H1 (cell line): Measurements from ENCODE around the gene MBP. TPM values are rescaled to one million over a fixed set of nuclear protein-coding genes. Genes with fewer than 3 reads are reported as not detected.

Source experiments
- CTCF ChIA-PET: fragments of 300-600 bp; sonication (Branson Sonifier 250); formaldehyde crosslinking; loops from one replicate; lab custom pipeline; 2021; ENCODE audit not compliant: partially characterized antibody; lab: Charles Lee
- POLR2A ChIA-PET: fragments of 300-600 bp; sonication (Branson Sonifier 250); formaldehyde crosslinking; loops from one replicate; lab custom pipeline; 2021; ENCODE audit warnings: inconsistent platforms; ENCODE audit not compliant: partially characterized antibody; lab: Charles Lee
- DNase-seq, 2 experiments: peaks; one replicate each; pipeline versions ENCODE4 v3.0.0 to v3.0.0-alpha.2; 2010 to 2022; ENCODE audit warnings: low spot score in 2 of 2, low read depth in 1 of 2, mixed read lengths in 1 of 2
- FAIRE-seq: peaks from 2 replicates; lab custom pipeline; 2011; peaks lifted over from hg19 to GRCh38; lab: Jason Lieb, UNC
- H2AFZ ChIP-seq: 2 replicates; pipeline ENCODE4 v1.8.1; 2012; ENCODE audit warnings: low read length, inconsistent platforms
- H2AK5ac ChIP-seq: 2 replicates; pipeline ENCODE4 v1.6.1; 2013; ENCODE audit warnings: low read depth, low read length
- H2BK120ac ChIP-seq: replicated peaks from 2 replicates; pipeline ENCODE3; 2013; ENCODE audit warnings: low read depth, low read length, inconsistent platforms
- H2BK12ac ChIP-seq: 2 replicates; pipeline ENCODE4 v1.6.1; 2013; ENCODE audit warnings: low read depth, low read length
- H2BK15ac ChIP-seq: 2 replicates; pipeline ENCODE4 v1.6.1; 2013; ENCODE audit warnings: low read length
- H2BK20ac ChIP-seq: 2 replicates; pipeline ENCODE4 v1.6.1; 2013; ENCODE audit warnings: low read length
- H2BK5ac ChIP-seq: 2 replicates; pipeline ENCODE4 v1.6.1; 2013; ENCODE audit warnings: low read depth, low read length
- H3K14ac ChIP-seq: 2 replicates; pipeline ENCODE4 v1.6.1; 2013; ENCODE audit warnings: inconsistent platforms; ENCODE audit not compliant: insufficient read length
- H3K18ac ChIP-seq: 2 replicates; pipeline ENCODE4 v1.6.1; 2013; ENCODE audit warnings: low read length; ENCODE audit errors: extremely low read depth
- H3K23ac ChIP-seq: 2 replicates; pipeline ENCODE4 v1.6.1; 2013; ENCODE audit warnings: inconsistent platforms; ENCODE audit not compliant: insufficient read length
- H3K23me2 ChIP-seq: 2 replicates; pipeline ENCODE4 v1.6.1; 2013; ENCODE audit warnings: low read depth, low read length
- H3K27ac ChIP-seq: 2 replicates; pipeline ENCODE4 v1.6.1; 2011; ENCODE audit warnings: low read depth, low read length, inconsistent platforms
- H3K27me3 ChIP-seq, 4 experiments: replicated peaks in 1 of 4; 1 replicate in 1 of 4; 2 replicates in 3 of 4; pipeline versions ENCODE4 v1.6.1 to v1.8.1; 2011 to 2013; ENCODE audit warnings: low read length in 3 of 4, mild to moderate bottlenecking in 3 of 4, inconsistent platforms in 2 of 4, mixed read lengths in 2 of 4, moderate library complexity in 1 of 4; ENCODE audit not compliant: control insufficient read depth in 3 of 4, insufficient read depth in 3 of 4; ENCODE audit errors: extremely low read depth in 1 of 4
- H3K36me3 ChIP-seq, 4 experiments: 2 replicates each; pipeline versions ENCODE4 v1.6.1 to v1.8.1; 2011 to 2013; ENCODE audit warnings: mild to moderate bottlenecking in 4 of 4, low read length in 3 of 4, moderate library complexity in 2 of 4, control low read depth in 1 of 4, inconsistent platforms in 1 of 4; ENCODE audit not compliant: insufficient read depth in 4 of 4, control insufficient read depth in 2 of 4
- H3K4ac ChIP-seq: replicated peaks from 2 replicates; pipeline ENCODE3; 2013; ENCODE audit warnings: low read length, low read depth, mixed read lengths, inconsistent platforms; ENCODE audit not compliant: insufficient read length
- H3K4me1 ChIP-seq, 4 experiments: replicated peaks in 1 of 4; 1 replicate in 1 of 4; 2 replicates in 3 of 4; pipeline versions ENCODE4 v1.6.1 to v1.8.1; 2011 to 2013; ENCODE audit warnings: low read length in 3 of 4, inconsistent platforms in 2 of 4, mixed read lengths in 1 of 4; ENCODE audit not compliant: insufficient read depth in 4 of 4, control insufficient read depth in 3 of 4
- H3K4me2 ChIP-seq, 2 experiments: 2 replicates each; pipeline versions ENCODE4 v1.6.1 to v1.8.1; 2011 to 2013; ENCODE audit warnings: low read depth in 2 of 2, low read length in 2 of 2, control low read depth in 1 of 2, inconsistent platforms in 1 of 2, mild to moderate bottlenecking in 1 of 2; ENCODE audit not compliant: insufficient read depth in 1 of 2
- H3K4me3 ChIP-seq, 4 experiments: fragments of 200-600, 300-600 bp in 1 of 4; sonication (generic), shearing (Covaris generic), sonication (Bioruptor Twin) in 1 of 4; 2 replicates each; pipeline versions ENCODE4 v1.5.1 to v1.8.1; 2011 to 2016; ENCODE audit warnings: low read length in 4 of 4, low read depth in 3 of 4, control low read depth in 2 of 4, inconsistent platforms in 2 of 4, mild to moderate bottlenecking in 2 of 4, mixed read lengths in 1 of 4, moderate library complexity in 1 of 4; ENCODE audit not compliant: insufficient read depth in 2 of 4; ENCODE audit errors: extremely low read depth in 1 of 4
- H3K56ac ChIP-seq: replicated peaks from 2 replicates; pipeline ENCODE3; 2013; ENCODE audit warnings: low read depth, mild to moderate bottlenecking, mixed read lengths, low read length, inconsistent platforms; ENCODE audit not compliant: insufficient read length
- H3K79me1 ChIP-seq: 2 replicates; pipeline ENCODE4 v1.6.1; 2013; ENCODE audit warnings: low read depth, low read length, control low read depth
- H3K79me2 ChIP-seq, 2 experiments: 2 replicates each; pipeline versions ENCODE4 v1.6.1 to v1.8.1; 2012 to 2013; ENCODE audit warnings: low read length in 2 of 2, mild to moderate bottlenecking in 2 of 2, inconsistent platforms in 1 of 2; ENCODE audit not compliant: insufficient read depth in 2 of 2, control insufficient read depth in 1 of 2
- H3K9ac ChIP-seq, 4 experiments: replicated peaks in 1 of 4; 1 replicate in 1 of 4; 2 replicates in 3 of 4; pipeline versions ENCODE4 v1.6.1 to v1.8.1; 2011 to 2013; ENCODE audit warnings: low read depth in 3 of 4, low read length in 3 of 4, control low read depth in 2 of 4, mild to moderate bottlenecking in 2 of 4, moderate library complexity in 2 of 4, inconsistent platforms in 1 of 4; ENCODE audit errors: extremely low read depth in 1 of 4
- H3K9me3 ChIP-seq, 2 experiments: 2 replicates each; pipeline versions ENCODE4 v1.6.1 to v1.8.1; 2012 to 2013; ENCODE audit warnings: mild to moderate bottlenecking in 2 of 2, moderate library complexity in 2 of 2, control low read depth in 1 of 2, inconsistent platforms in 1 of 2, low read depth in 1 of 2, low read length in 1 of 2, mixed read lengths in 1 of 2; ENCODE audit not compliant: insufficient read depth in 2 of 2
- H4K20me1 ChIP-seq, 2 experiments: replicated peaks in 1 of 2; 2 replicates each; pipeline versions ENCODE3 to v1.8.1; 2011 to 2013; ENCODE audit warnings: inconsistent platforms in 2 of 2, low read length in 2 of 2, mild to moderate bottlenecking in 1 of 2; ENCODE audit not compliant: insufficient read depth in 2 of 2, control insufficient read depth in 1 of 2
- H4K5ac ChIP-seq: 2 replicates; pipeline ENCODE4 v1.6.1; 2013; ENCODE audit warnings: low read length, low read depth, mixed read lengths, inconsistent platforms; ENCODE audit not compliant: insufficient read length
- H4K8ac ChIP-seq: 2 replicates; pipeline ENCODE4 v1.8.0; 2013; ENCODE audit warnings: mild to moderate bottlenecking, moderate library complexity, low read length, inconsistent platforms; ENCODE audit not compliant: insufficient read depth; ENCODE audit errors: extremely low read depth
- H4K91ac ChIP-seq: replicated peaks from 2 replicates; pipeline ENCODE3; 2013; ENCODE audit warnings: low read length, mixed read lengths, inconsistent platforms; ENCODE audit not compliant: insufficient read length
- E2F6 ChIP-seq: IDR thresholded peaks from 2 replicates; pipeline ENCODE4 v1.6.1; 2012; ENCODE audit warnings: inconsistent platforms
- KDM4A ChIP-seq: IDR thresholded peaks from one replicate; pipeline ENCODE4 v1.7.1; 2012; ENCODE audit warnings: low read depth, mild to moderate bottlenecking, moderate library complexity, low read length, inconsistent platforms; ENCODE audit not compliant: severe bottlenecking
- SIN3A ChIP-seq, 2 experiments: IDR thresholded peaks in 1 of 2; conservative IDR thresholded peaks in 1 of 2; 2 replicates each; pipeline ENCODE4 v1.6.1; 2011 to 2012; ENCODE audit warnings: low read length in 2 of 2, improper control_type of control experiment in 1 of 2, low read depth in 1 of 2, mild to moderate bottlenecking in 1 of 2
- SUZ12 ChIP-seq: fragments of 200-600 bp; sonication (generic); IDR thresholded peaks from 2 replicates; pipeline ENCODE4 v1.6.1; 2012; ENCODE audit warnings: mild to moderate bottlenecking, inconsistent platforms, low read length, moderate library complexity, mixed read lengths
- TCF12 ChIP-seq: IDR thresholded peaks from 2 replicates; pipeline ENCODE4 v1.6.1; 2011; ENCODE audit warnings: low read depth, mild to moderate bottlenecking, low read length
- WGBS, 2 experiments: shearing (Covaris generic) in 1 of 2; methylation state at CpG; one replicate each; pipeline versions ENCODE4 v1.1.6 to v1.1.7; 2013 to 2015; ENCODE audit warnings: low lambda C conversion rate in 2 of 2, mixed read lengths in 2 of 2, inconsistent platforms in 1 of 2, low coverage in 1 of 2, missing lambda C conversion rate in 1 of 2; ENCODE audit not compliant: insufficient replicate concordance in 2 of 2, insufficient coverage in 1 of 2, insufficient read length in 1 of 2; ENCODE audit errors: extremely low coverage in 1 of 2, missing lambda C conversion rate in 1 of 2; 5-methylcytosine and 5-hydroxymethylcytosine counted together
- polyA plus RNA-seq, 7 experiments: library from polyadenylated mRNA; depleted of rRNA in 3 of 7; stranded (reverse) in 5 of 7; unstranded in 2 of 7; fragments of >200 nt in 5 of 7; fragments of 200-250 nt in 2 of 7; gene quantifications; 1 replicate in 5 of 7; 2 replicates in 1 of 7; 4 replicates in 1 of 7; pipeline versions ENCODE4 v1.2.1 to v1.2.3, GENCODE V29; 2011 to 2013; ENCODE audit warnings: missing spikeins in 2 of 7, mixed read lengths in 2 of 7
- total RNA-seq: library from RNA; stranded (reverse); fragmentation: NEBNext Ultra II Directional; extraction: Animal tissue kit (Norgen Biotek cat#: 25700); gene quantifications from 2 replicates; pipeline ENCODE4 v1.2.1, GENCODE V29; 2021

Gene MBP
- total and polyA plus RNA-seq, 2 of the 8 experiments (the other 6 are each of a cell fraction or from before 2014, with no cell fraction given): 7.7 to 19.2 TPM

DNA sequence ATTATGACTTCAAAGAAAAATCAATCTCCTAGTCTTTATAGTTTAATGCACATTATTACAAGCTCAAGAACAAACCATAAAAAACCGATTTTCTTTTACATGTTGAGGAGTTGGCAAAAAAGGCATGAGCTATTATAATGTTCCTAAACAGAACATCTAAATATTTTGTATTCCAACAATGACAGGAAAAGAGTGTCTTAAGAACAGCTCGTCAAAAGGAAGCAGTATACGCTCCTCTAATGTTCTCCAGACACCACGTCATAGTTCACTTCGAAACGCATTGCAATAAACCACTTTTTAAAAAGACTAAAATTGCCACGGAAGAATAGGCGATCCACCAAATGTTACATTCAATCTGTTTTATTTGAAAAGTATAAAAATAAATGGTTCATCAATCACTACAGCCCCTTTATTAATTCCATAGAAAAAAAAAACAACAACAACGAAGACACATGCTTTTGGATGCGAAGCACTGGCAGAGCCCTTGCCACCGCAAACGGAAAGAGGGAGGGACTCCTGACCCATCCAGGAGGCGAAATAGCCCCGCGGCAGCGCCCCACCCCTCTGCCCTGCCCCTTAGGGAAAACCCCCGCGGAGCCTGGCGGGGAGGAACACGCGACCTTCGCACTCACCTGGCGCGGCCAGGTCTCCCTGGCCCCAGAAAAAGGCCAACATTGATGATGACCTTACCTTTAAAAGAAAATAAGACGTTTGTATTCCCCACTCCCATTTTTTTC lies 45.8 kb downstream of the MBP start:
- H3K14ac ChIP-seq: no peak overlapping the region
- peaks cover 4% of the 10 kb centered on the region; the same call in 1 of the 2 replicates for H3K79me1 ChIP-seq
- CTCF ChIA-PET: interaction anchor here (0.6 to 2.1 kb wide), 9 partner anchors 8 to 166 kb away, joined by 3 to 7 read pairs (median 3); no protein-coding TSS in a partner anchor
- no peak overlapping the region for H2BK15ac ChIP-seq
- H4K5ac ChIP-seq: no peak overlapping the region
- H3K4me1 ChIP-seq: peaks cover 0 to 18% (median 4%) of the 10 kb centered on the region in 4 experiments; a peak in 5 of 7 replicates
- no peaks in the 10 kb centered on the region for H3K36me3 ChIP-seq
- H2BK20ac ChIP-seq: no peak overlapping the region
- peaks cover 0 to 8% of the 10 kb centered on the region in 2 experiments for H4K20me1 ChIP-seq
- no peak overlapping the region for H3K4ac ChIP-seq
- no peak overlapping the region for H3K56ac ChIP-seq
- no peak overlapping the region for H2AFZ ChIP-seq
- H3K9me3 ChIP-seq: no peaks in the 10 kb centered on the region
- peak; percentile 29 for TF ChIP-seq KDM4A
- TF ChIP-seq TCF12: no peak
- TF ChIP-seq E2F6: 0 out of 2 replicates have a peak, but pooled peaks have one; percentile 11
- 0 out of 4 replicates have a peak, but pooled peaks of 1 of the 2 experiments have one; percentile 23 for TF ChIP-seq SIN3A (conservative IDR thresholded peaks at IDR 0.05 in 1 of 2, IDR thresholded peaks at IDR 0.05 in 1 of 2; ENCODE audit: low read depth in 1 of 2, low read length in 2 of 2)
- no peak for TF ChIP-seq SUZ12
- POLR2A ChIA-PET: interaction anchor here (0.7 kb wide), 1 partner anchor 10 kb away, joined by 3 read pairs; no protein-coding TSS in a partner anchor
- no peak overlapping the region for H2BK12ac ChIP-seq
- H3K4me2 ChIP-seq: peak overlapping the region; percentile 67 to 80
- no peak overlapping the region for H4K91ac ChIP-seq
- FAIRE-seq (no peak), DNase-seq (no peak)
- no peak overlapping the region; the same call in 1 of the 2 replicates for H4K8ac ChIP-seq
- peak overlapping the region; percentile 43 to 62 (median 49) for H3K4me3 ChIP-seq
- H3K79me2 ChIP-seq: 0 out of 4 replicates have a peak, but pooled peaks cover 0 to 3% of the 10 kb centered on the region in 2 experiments
- H3K23me2 ChIP-seq: peaks cover 4% of the 10 kb centered on the region; the same call in 1 of the 2 replicates
- no peak overlapping the region for H3K23ac ChIP-seq
- H3K18ac ChIP-seq: no peak overlapping the region
- no peak overlapping the region for H3K27ac ChIP-seq
- peaks cover 0 to 12% (median 3%) of the 10 kb centered on the region in 4 experiments; a peak in 2 of 7 replicates for H3K27me3 ChIP-seq
- H3K9ac ChIP-seq: no peak overlapping the region
- 20% methylated on average over 25 of the region's 25 CpGs; no CpG with 5 or more reads in 1 of the 2 experiments for WGBS, 2 experiments
- no peak overlapping the region for H2BK5ac ChIP-seq
- no peak overlapping the region for H2AK5ac ChIP-seq
- H2BK120ac ChIP-seq: no peak overlapping the region
